HG02943 (cell line): ENCODE results near the gene S100A8.
"Not testable (repeated sequence)": the region's sequence is repeated elsewhere in the genome, so short reads cannot be mapped to it uniquely, and the experiment has no call there.

ENCODE experiments used
- ATAC-seq: cut with Tn5 transposase; IDR thresholded peaks from one replicate; pipeline ENCODE4 v1.9.1; 2021; ENCODE audit warnings: mild to moderate bottlenecking, low read depth, moderate library complexity; ENCODE audit not compliant: unreplicated experiment

The S100A8 gene

GRCh38 chr1:153349363-153350320 lies 41.2 kb downstream of the S100A8 start:
- ATAC-seq, result no peak

- no peak for ATAC-seq
These were observed 42.1 kb downstream of the S100A8 start, which contains the start of gene PGLYRP4 for GRCh38 chr1:153348511-153349362. Gene PGLYRP4, minus strand, starts transcription at chr1:153348841. Its CDS starts 909 bp downstream, at chr1:153347932.

GRCh38 chr1:153347856-153348255 lies 43.0 kb downstream of the S100A8 start:
- no peak for ATAC-seq

- not testable (repeated sequence) for ATAC-seq
These were observed 43.8 kb downstream of the S100A8 start for GRCh38 chr1:153347049-153347448.

- no peak for ATAC-seq
These were observed 44.7 kb downstream of the S100A8 start for GRCh38 chr1:153346077-153346723.

GRCh38 chr1:153345187-153346076 lies 45.4 kb downstream of the S100A8 start:
- no peak for ATAC-seq

- no peak for ATAC-seq
These were observed 46.2 kb downstream of the S100A8 start for GRCh38 chr1:153344718-153345025.

- ATAC-seq, result no peak
These were observed 46.8 kb downstream of the S100A8 start for GRCh38 chr1:153343811-153344717.

GRCh38 chr1:153343040-153343681 lies 47.7 kb downstream of the S100A8 start:
- ATAC-seq, result no peak

- ATAC-seq, result no peak
These were observed 48.7 kb downstream of the S100A8 start for GRCh38 chr1:153342178-153342577.

GRCh38 chr1:153341431-153341934 lies 49.4 kb downstream of the S100A8 start:
- no peak for ATAC-seq

GRCh38 chr1:153340356-153340755 lies 50.5 kb downstream of the S100A8 start:
- no peak for ATAC-seq
